Gastroesophageal sphincter (tissue), 4 donors: ENCODE measurements around the gene SLC4A9. TPM values are rescaled to one million over a fixed set of nuclear protein-coding genes. Genes with fewer than 3 reads are reported as not detected.

ENCODE experiments used
- ATAC-seq: fragments of 150-250 bp; one replicate; pipeline ENCODE4 v1.9.1; 2016; ENCODE audit warnings: mild to moderate bottlenecking, moderate library complexity
- H3K27ac ChIP-seq, 4 donors: fragments of 200-600 bp; sonication (generic) in 3 of 4; 1 replicate in 3 of 4; 2 replicates in 1 of 4; pipeline ENCODE4 v1.5.1; 2016 to 2019
- H3K27me3 ChIP-seq: fragments of 200-600 bp; sonication (generic); one replicate; pipeline ENCODE4 v1.5.1; 2019
- H3K36me3 ChIP-seq, 2 donors: fragments of 200-600 bp; sonication (generic); one replicate each; pipeline ENCODE4 v1.5.1; 2019; ENCODE audit warnings: control low read depth in 1 of 2
- H3K4me1 ChIP-seq, 3 donors: fragments of 200-600 bp; sonication (generic); 1 replicate in 2 of 3; 2 replicates in 1 of 3; pipeline ENCODE4 v1.5.1; 2016 to 2019; ENCODE audit warnings: control low read depth in 2 of 3
- H3K4me3 ChIP-seq, 2 donors: fragments of 200-600 bp; sonication (generic); one replicate each; pipeline ENCODE4 v1.5.1; 2019; ENCODE audit warnings: mild to moderate bottlenecking in 1 of 2, moderate library complexity in 1 of 2
- H3K9me3 ChIP-seq, 3 donors: fragments of 200-600 bp; sonication (generic); one replicate each; pipeline ENCODE4 v1.5.1; 2017 to 2019; ENCODE audit warnings: control low read depth in 2 of 3
- CTCF ChIP-seq, 4 experiments: fragments of 200-600 bp in 2 of 4; fragments of 450-650 bp in 2 of 4; sonication (generic) in 1 of 4; IDR thresholded peaks; one replicate each; pipeline ENCODE4 v1.5.1; 2017 to 2019; ENCODE audit warnings: antibody characterized with exemption in 4 of 4, mild to moderate bottlenecking in 2 of 4, moderate library complexity in 2 of 4
- EP300 ChIP-seq: sonication (generic); formaldehyde crosslinking; IDR thresholded peaks from one replicate; pipeline ENCODE4 v1.6.1; 2017; ENCODE audit warnings: antibody characterized with exemption, mild to moderate bottlenecking
- POLR2A ChIP-seq, 2 donors: fragments of 450-650 bp; IDR thresholded peaks; one replicate each; pipeline ENCODE4 v1.6.1; 2017; ENCODE audit warnings: antibody characterized with exemption in 2 of 2, mild to moderate bottlenecking in 2 of 2, moderate library complexity in 1 of 2
- POLR2AphosphoS5 ChIP-seq: sonication (generic); formaldehyde crosslinking; IDR thresholded peaks from one replicate; pipeline ENCODE4 v1.6.1; 2017; ENCODE audit warnings: antibody characterized with exemption
- WGBS, 2 donors: methylation state at CpG; one replicate each; pipeline ENCODE4 v1.1.5; 2018; ENCODE audit warnings: low coverage in 1 of 2; 5-methylcytosine and 5-hydroxymethylcytosine counted together
- total RNA-seq, 4 donors: library from RNA; depleted of rRNA; stranded (reverse); fragments of >200 nt; gene quantifications; one replicate each; pipeline ENCODE4 v1.1.0, GENCODE V29; 2016

SLC4A9 gene
- total RNA-seq, 4 donors from 2014 or later = not detected

DNA sequence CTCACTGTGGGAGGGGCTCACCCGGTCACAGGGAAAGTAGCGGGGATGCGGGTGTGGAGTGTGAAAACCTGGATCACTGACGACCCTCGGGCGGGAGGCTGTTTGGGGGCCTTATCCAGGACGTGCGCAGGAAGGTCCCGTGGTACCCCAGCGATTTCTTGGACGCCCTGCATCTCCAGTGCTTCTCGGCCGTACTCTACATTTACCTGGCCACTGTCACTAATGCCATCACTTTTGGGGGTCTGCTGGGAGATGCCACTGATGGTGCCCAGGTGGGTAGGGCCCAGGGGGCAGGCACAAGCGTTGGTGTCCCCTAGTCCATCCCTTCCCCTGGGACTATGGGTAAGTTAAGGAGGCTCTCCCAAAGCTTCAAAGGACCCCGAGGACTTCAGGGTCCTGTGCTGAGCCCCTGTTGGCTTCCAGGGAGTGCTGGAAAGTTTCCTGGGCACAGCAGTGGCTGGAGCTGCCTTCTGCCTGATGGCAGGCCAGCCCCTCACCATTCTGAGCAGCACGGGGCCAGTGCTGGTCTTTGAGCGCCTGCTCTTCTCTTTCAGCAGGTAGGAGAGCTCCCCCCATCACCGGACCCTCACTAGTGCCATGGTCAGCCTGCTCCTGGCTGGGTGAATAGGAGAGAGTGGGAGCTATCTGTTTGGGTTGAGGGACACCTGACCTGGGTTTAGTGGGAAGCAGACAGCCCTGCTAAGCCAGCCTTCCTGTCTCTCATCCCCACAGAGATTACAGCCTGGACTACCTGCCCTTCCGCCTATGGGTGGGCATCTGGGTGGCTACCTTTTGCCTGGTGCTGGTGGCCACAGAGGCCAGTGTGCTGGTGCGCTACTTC is 3.9 kb downstream of the SLC4A9 start:
- Histone ChIP-seq H3K4me3 (peak overlapping the region in 1 of 2 donors; percentile 33), H3K4me1 (peaks cover 0 to 8% (median 0%) of the 10 kb centered on the region in 3 donors), H3K27ac (no peak overlapping the region), H3K9me3 (no peaks in the 10 kb centered on the region), H3K27me3 (no peaks in the 10 kb centered on the region), H3K36me3 (no peaks in the 10 kb centered on the region)
- TF ChIP-seq EP300 (no peak), POLR2A (IDR thresholded peaks at IDR 0.05) (no peak), CTCF (IDR thresholded peaks at IDR 0.05) (no peak), POLR2AphosphoS5 (no peak)
- WGBS, 2 donors = 55 to 64% methylated on average over 10 to 13 of the region's 20 CpGs
- no peak for ATAC-seq

- H3K9me3 ChIP-seq = no peaks in the 10 kb centered on the region
- peaks cover 0 to 8% (median 0%) of the 10 kb centered on the region in 3 donors for H3K4me1 ChIP-seq
- ATAC-seq = no peak
- no peak overlapping the region for H3K4me3 ChIP-seq
- no peak overlapping the region for H3K27ac ChIP-seq
- H3K27me3 ChIP-seq = no peaks in the 10 kb centered on the region
- TF ChIP-seq POLR2AphosphoS5 = no peak
- TF ChIP-seq CTCF (IDR thresholded peaks at IDR 0.05) = no peak
- TF ChIP-seq POLR2A (IDR thresholded peaks at IDR 0.05) = no peak
- TF ChIP-seq EP300 = no peak
- no peaks in the 10 kb centered on the region for H3K36me3 ChIP-seq
- 100% methylated on average over 1 of the region's 3 CpGs; no CpG with 5 or more reads in 1 of the 2 donors for WGBS, 2 donors
These were observed 4.4 kb downstream of the SLC4A9 start for GRCh38 chr5:140364472-140364765.

- Histone ChIP-seq H3K9me3 (no peaks in the 10 kb centered on the region), H3K4me1 (peaks cover 0 to 8% (median 0%) of the 10 kb centered on the region in 3 donors), H3K36me3 (no peaks in the 10 kb centered on the region), H3K4me3 (no peak overlapping the region), H3K27me3 (no peaks in the 10 kb centered on the region), H3K27ac (no peak overlapping the region)
- WGBS, 2 donors = 75 to 78% methylated on average over 2 to 3 of the region's 3 CpGs
- TF ChIP-seq POLR2AphosphoS5 (no peak), POLR2A (IDR thresholded peaks at IDR 0.05) (no peak), EP300 (no peak), CTCF (IDR thresholded peaks at IDR 0.05) (no peak)
- no peak for ATAC-seq
These were observed 5.3 kb downstream of the SLC4A9 start for GRCh38 chr5:140365282-140365681.

GRCh38 chr5:140365941-140366340 is 5.9 kb downstream of the SLC4A9 start:
- Histone ChIP-seq H3K27me3 (no peaks in the 10 kb centered on the region), H3K4me3 (no peak overlapping the region), H3K9me3 (no peaks in the 10 kb centered on the region), H3K36me3 (no peaks in the 10 kb centered on the region), H3K27ac (no peak overlapping the region), H3K4me1 (peaks cover 0 to 8% (median 0%) of the 10 kb centered on the region in 3 donors)
- WGBS, 2 donors = no CpG with 5 or more reads among the region's 4 CpGs
- ATAC-seq = no peak
- no peak for TF ChIP-seq POLR2AphosphoS5
- TF ChIP-seq POLR2A (IDR thresholded peaks at IDR 0.05) = no peak
- TF ChIP-seq CTCF (IDR thresholded peaks at IDR 0.05) = no peak
- TF ChIP-seq EP300 = no peak
